SK-N-MC (cell line): ENCODE results near the gene CSNK1A1.
"Not testable (repeated sequence)": the region's sequence is repeated elsewhere in the genome, so short reads cannot be mapped to it uniquely, and the experiment has no call there.

ENCODE experiments used
- DNase-seq: peaks from one replicate; pipeline ENCODE4 v3.0.0-alpha.2; 2011; ENCODE audit warnings: low read depth, low spot score
- H3K27ac ChIP-seq: fragments of 200-600 bp; sonication (generic); 2 replicates; pipeline ENCODE4 v1.5.1; 2016; ENCODE audit warnings: mixed run types
- H3K36me3 ChIP-seq: fragments of 200-600 bp; sonication (generic); 2 replicates; pipeline ENCODE4 v1.6.1; 2017; ENCODE audit warnings: antibody characterized with exemption, low read length, mixed read lengths; ENCODE audit not compliant: insufficient read depth
- H3K4me3 ChIP-seq: fragments of 200-600 bp; sonication (generic); 2 replicates; pipeline ENCODE4 v1.5.1; 2016
- H3K9ac ChIP-seq: fragments of 200-600 bp; sonication (generic); 2 replicates; pipeline ENCODE4 v1.8.0; 2017; ENCODE audit warnings: mixed run types, mixed read lengths; ENCODE audit not compliant: insufficient read length
- H3K9me3 ChIP-seq: fragments of 200-600 bp; sonication (generic); 2 replicates; pipeline ENCODE4 v1.6.1; 2017; ENCODE audit warnings: low read depth, mild to moderate bottlenecking, antibody characterized with exemption, low read length, moderate library complexity, mixed read lengths
- EZH2 ChIP-seq: fragments of 200-600 bp; sonication (generic); IDR thresholded peaks from one replicate; pipeline ENCODE4 v1.6.1; 2017; ENCODE audit warnings: antibody characterized with exemption
- FOXP2 ChIP-seq: optimal IDR thresholded peaks from 2 replicates; pipeline ENCODE3; 2011; ENCODE audit warnings: mild to moderate bottlenecking, moderate library complexity; ENCODE audit not compliant: insufficient read depth; ENCODE audit errors: extremely low read length, control extremely low read depth
- POLR2AphosphoS5 ChIP-seq: IDR thresholded peaks from 2 replicates; pipeline ENCODE4 v1.6.1; 2012; ENCODE audit warnings: mild to moderate bottlenecking, low read depth, low read length, borderline replicate concordance

The CSNK1A1 gene

DNA sequence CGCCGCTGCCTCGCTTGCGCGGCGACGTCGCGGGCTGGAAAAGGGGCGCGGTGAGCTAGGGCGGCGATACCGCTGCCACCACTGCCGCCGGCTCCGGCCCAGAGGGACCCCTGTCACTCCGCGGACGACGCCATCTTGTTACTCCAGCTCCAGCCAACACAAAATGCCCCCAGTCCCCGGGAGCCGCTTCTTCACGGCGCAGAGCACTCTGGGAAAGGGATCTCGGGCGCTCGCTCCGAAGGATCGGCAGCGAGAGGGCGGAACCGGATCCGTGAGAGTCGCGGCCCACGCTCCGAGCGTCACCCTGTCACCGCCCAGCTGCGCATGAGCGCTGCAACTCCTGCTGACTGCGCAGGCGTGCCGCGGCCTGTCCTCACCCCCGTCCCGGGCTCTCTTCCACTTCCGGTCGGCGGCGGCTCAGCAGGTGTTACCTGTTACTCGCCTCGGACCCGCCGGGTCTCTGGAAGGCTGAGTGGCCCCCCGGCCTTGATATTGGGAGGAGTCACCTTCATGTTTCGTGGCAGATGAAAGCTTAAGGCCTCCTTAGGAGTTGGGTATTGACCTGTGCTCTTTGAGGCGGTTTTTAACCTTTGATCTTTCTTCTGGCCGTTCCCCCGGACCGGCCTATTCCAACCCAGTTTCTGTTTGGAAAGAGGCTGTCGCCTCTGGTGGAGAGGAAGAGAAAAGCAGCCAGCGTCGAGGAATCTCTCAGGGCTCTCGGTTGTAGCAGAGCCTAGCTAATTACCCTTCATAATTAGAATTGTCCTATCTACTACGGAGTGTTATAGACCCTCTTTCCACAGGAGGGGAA is at the start of gene CSNK1A1:
CSNK1A1 (minus strand) TSS at position 213 of the 811 bp plus-strand sequence. CDS start 475 bp downstream, outside the sequence.
- peak; percentile 80 for DNase-seq
- H3K9me3 ChIP-seq: no peaks in the 10 kb centered on the region
- H3K9ac ChIP-seq: peak within 1 kb of the TSS; percentile 99
- H3K36me3 ChIP-seq: peaks cover 40% of the 10 kb centered on the region
- peak within 1 kb of the TSS; percentile 88 for H3K27ac ChIP-seq
- TF ChIP-seq EZH2: no peak
- peak; percentile 97 for TF ChIP-seq POLR2AphosphoS5
- peak within 1 kb of the TSS; percentile 88 for H3K4me3 ChIP-seq

- Histone ChIP-seq H3K9me3 (no peaks in the 10 kb centered on the region), H3K4me3 (no peak overlapping the region), H3K36me3 (no peaks in the 10 kb centered on the region), H3K9ac (no peak overlapping the region), H3K27ac (no peak overlapping the region)
- DNase-seq: no peak
- TF ChIP-seq EZH2 (no peak), FOXP2 (no peak), POLR2AphosphoS5 (no peak)
These were observed 49.7 kb upstream of the CSNK1A1 start for GRCh38 chr5:149600932-149601331.

DNA sequence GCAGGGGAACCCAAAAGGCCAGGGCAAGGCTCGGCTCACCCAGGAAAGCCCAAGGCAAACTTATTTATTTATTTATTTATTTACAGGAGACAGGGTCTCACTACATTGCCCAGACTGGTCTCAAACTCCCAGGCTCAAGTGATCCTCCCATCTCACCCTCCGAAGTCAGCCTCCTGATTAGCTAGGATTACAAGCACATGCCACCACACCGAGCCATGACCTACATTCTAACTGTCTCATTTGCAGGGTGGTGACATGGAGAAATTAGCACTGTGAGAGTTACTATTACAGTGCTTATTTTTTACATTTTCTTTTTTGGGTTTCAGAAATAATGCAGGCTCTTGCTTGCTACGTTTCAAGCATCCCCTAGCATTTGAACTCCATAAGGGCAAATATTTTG is 48.1 kb upstream of the CSNK1A1 start:
- no peak for DNase-seq
- Histone ChIP-seq H3K9ac (no peak overlapping the region), H3K36me3 (no peaks in the 10 kb centered on the region), H3K27ac (no peak overlapping the region), H3K4me3 (no peak overlapping the region), H3K9me3 (no peaks in the 10 kb centered on the region)
- TF ChIP-seq POLR2AphosphoS5: no peak
- TF ChIP-seq EZH2: no peak
- TF ChIP-seq FOXP2: no peak

- Histone ChIP-seq H3K4me3 (no peak overlapping the region), H3K27ac (no peak overlapping the region), H3K36me3 (no peaks in the 10 kb centered on the region), H3K9me3 (no peaks in the 10 kb centered on the region), H3K9ac (no peak overlapping the region)
- no peak for DNase-seq
- TF ChIP-seq POLR2AphosphoS5 (no peak), EZH2 (no peak), FOXP2 (no peak)
These were observed 47.7 kb upstream of the CSNK1A1 start for GRCh38 chr5:149598966-149599365.

GRCh38 chr5:149598234-149598633 is 47.0 kb upstream of the CSNK1A1 start:
- H3K4me3 ChIP-seq, H3K9me3 ChIP-seq, H3K27ac ChIP-seq, DNase-seq, H3K36me3 ChIP-seq, H3K9ac ChIP-seq: not testable (repeated sequence)

GRCh38 chr5:149597618-149598017 is 46.4 kb upstream of the CSNK1A1 start:
- Histone ChIP-seq H3K27ac (no peak overlapping the region), H3K36me3 (no peaks in the 10 kb centered on the region), H3K9ac (no peak overlapping the region), H3K9me3 (no peaks in the 10 kb centered on the region), H3K4me3 (no peak overlapping the region)
- no peak for TF ChIP-seq EZH2
- TF ChIP-seq FOXP2: no peak
- TF ChIP-seq POLR2AphosphoS5: no peak
- no peak for DNase-seq

DNA sequence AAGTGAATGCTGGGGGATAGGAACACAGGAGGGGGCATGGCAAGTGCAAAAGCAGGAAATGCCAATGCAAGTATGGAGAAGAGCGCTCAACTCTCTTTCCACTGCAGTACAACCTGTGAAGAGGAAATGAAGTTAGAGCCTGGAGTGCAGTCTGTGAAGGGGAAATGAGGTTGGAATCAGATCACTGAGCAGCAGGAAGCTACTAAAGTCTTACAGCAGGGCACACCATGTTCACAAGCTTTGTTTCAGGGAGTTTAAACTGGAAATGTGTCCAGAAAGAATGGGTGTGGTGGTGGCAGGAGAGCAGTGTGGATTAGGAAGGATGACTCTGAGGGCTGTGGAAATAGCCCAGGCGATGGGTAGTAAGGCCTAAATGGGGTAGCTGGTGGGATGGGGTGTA is 45.5 kb upstream of the CSNK1A1 start:
- H3K36me3 ChIP-seq: no peaks in the 10 kb centered on the region
- DNase-seq: no peak
- H3K9ac ChIP-seq: no peak overlapping the region
- no peaks in the 10 kb centered on the region for H3K9me3 ChIP-seq
- no peak overlapping the region for H3K27ac ChIP-seq
- no peak overlapping the region for H3K4me3 ChIP-seq
- TF ChIP-seq POLR2AphosphoS5 (no peak), FOXP2 (no peak), EZH2 (no peak)

DNA sequence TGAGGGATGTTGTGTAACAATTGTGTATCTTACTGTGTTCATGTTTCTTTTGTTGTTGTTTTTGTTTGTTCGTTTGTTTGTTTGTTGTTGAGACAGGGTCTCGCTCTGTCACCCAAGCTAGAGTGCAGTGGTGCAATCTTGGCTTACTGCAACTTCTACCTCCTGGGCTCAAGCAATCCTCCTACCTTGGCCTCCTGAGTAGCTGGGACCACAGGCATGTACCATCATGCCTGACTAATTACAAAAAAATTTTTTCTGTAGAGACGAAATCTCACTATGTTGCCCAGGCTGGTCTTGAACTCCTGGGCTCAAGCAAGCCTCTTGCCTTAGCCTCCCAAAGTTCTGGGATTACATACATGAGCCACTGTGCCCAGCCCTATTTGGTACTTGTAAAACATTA is 43.9 kb upstream of the CSNK1A1 start:
- not testable (repeated sequence) for DNase-seq, H3K27ac ChIP-seq

GRCh38 chr5:149594206-149594895 is 43.1 kb upstream of the CSNK1A1 start:
- Histone ChIP-seq H3K36me3 (no peaks in the 10 kb centered on the region), H3K27ac (no peak overlapping the region), H3K4me3 (no peak overlapping the region), H3K9me3 (no peaks in the 10 kb centered on the region), H3K9ac (no peak overlapping the region)
- DNase-seq: no peak
- TF ChIP-seq POLR2AphosphoS5: no peak
- no peak for TF ChIP-seq EZH2
- no peak for TF ChIP-seq FOXP2

More for the DNA sequence above, 43.9 kb upstream of the CSNK1A1 start:
- not testable (repeated sequence) for H3K9ac ChIP-seq, H3K36me3 ChIP-seq, H3K4me3 ChIP-seq, H3K9me3 ChIP-seq
